Panc1 (cell line): ENCODE data around the gene MANF.

Source experiments
- POLR2AphosphoS5 ChIP-seq: IDR thresholded peaks from 2 replicates; pipeline ENCODE4 v1.6.1; 2012; ENCODE audit warnings: mild to moderate bottlenecking, low read depth, low read length, moderate library complexity
- REST ChIP-seq, 2 experiments: IDR thresholded peaks; 2 replicates each; pipeline ENCODE4 v1.6.1; 2011 to 2012; ENCODE audit warnings: low read depth in 2 of 2, control low read depth in 1 of 2, low read length in 1 of 2, mild to moderate bottlenecking in 1 of 2, moderate library complexity in 1 of 2; ENCODE audit not compliant: insufficient read depth in 1 of 2
- SIN3A ChIP-seq: IDR thresholded peaks from 2 replicates; pipeline ENCODE4 v1.6.1; 2012; ENCODE audit warnings: low read depth, mild to moderate bottlenecking, low read length, moderate library complexity, borderline replicate concordance; ENCODE audit not compliant: insufficient read depth
- TF ChIP-seq, protein P1 (sequence below): fragments of 450-650 bp; IDR thresholded peaks from 2 replicates; pipeline ENCODE4 v1.5.1; 2017; ENCODE audit warnings: mild to moderate bottlenecking

- TF ChIP-seq, protein P1, sequence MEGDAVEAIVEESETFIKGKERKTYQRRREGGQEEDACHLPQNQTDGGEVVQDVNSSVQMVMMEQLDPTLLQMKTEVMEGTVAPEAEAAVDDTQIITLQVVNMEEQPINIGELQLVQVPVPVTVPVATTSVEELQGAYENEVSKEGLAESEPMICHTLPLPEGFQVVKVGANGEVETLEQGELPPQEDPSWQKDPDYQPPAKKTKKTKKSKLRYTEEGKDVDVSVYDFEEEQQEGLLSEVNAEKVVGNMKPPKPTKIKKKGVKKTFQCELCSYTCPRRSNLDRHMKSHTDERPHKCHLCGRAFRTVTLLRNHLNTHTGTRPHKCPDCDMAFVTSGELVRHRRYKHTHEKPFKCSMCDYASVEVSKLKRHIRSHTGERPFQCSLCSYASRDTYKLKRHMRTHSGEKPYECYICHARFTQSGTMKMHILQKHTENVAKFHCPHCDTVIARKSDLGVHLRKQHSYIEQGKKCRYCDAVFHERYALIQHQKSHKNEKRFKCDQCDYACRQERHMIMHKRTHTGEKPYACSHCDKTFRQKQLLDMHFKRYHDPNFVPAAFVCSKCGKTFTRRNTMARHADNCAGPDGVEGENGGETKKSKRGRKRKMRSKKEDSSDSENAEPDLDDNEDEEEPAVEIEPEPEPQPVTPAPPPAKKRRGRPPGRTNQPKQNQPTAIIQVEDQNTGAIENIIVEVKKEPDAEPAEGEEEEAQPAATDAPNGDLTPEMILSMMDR: peak; percentile 79
- TF ChIP-seq SIN3A: no peak
- no peak for TF ChIP-seq POLR2AphosphoS5
- TF ChIP-seq REST (IDR thresholded peaks at IDR 0.05; ENCODE audit: insufficient read depth in 1 of 2, low read depth in 2 of 2, low read length in 1 of 2): no peak
Measured at GRCh38 chr3:51371943-51372557, 13.0 kb upstream of the MANF start.
